ENCODE measurements around the gene PLAA. TPM values are rescaled to one million over a fixed set of nuclear protein-coding genes. Genes with fewer than 3 reads are reported as not detected.

PLAA gene
- total RNA-seq, 1 experiment from 2014 or later: 13.3 TPM

GRCh38 chr9:26954050-26954508, 7.0 kb upstream of the PLAA start:
- no peaks in the 10 kb centered on the region for H3K9me3 ChIP-seq (ENCODE audit: control insufficient read depth, insufficient read depth, low read depth, low read length)
- ChIA-PET CTCF (no interaction called here), POLR2A (no interaction called here)
- TF ChIP-seq CTCF (IDR thresholded peaks at IDR 0.05): no peak
- TF ChIP-seq POLR2AphosphoS5 (IDR thresholded peaks at IDR 0.05; ENCODE audit: low read depth, low read length): no peak
- no peak for TF ChIP-seq SIN3A (IDR thresholded peaks at IDR 0.05; ENCODE audit: borderline replicate concordance, insufficient read depth, low read depth, low read length)
- no peak for TF ChIP-seq REST (IDR thresholded peaks at IDR 0.05; ENCODE audit: insufficient read depth in 1 of 2, low read depth in 2 of 2, low read length in 1 of 2)
- no peak for TF ChIP-seq TCF7L2 (IDR thresholded peaks at IDR 0.05; ENCODE audit: low read depth, low read length)
- DNase-seq (ENCODE audit: low read depth, low spot score) (no peak), ATAC-seq (no peak)
- H3K4me1 ChIP-seq (ENCODE audit: control insufficient read depth, insufficient read depth, low read length): no peaks in the 10 kb centered on the region
- H3K4me3 ChIP-seq (ENCODE audit: low read depth in 2 of 2, low read length in 2 of 2): no peak overlapping the region
- H3K36me3 ChIP-seq (ENCODE audit: control insufficient read depth, insufficient read depth, low read length): no peaks in the 10 kb centered on the region
- no TSS peak for BruUV-seq (replicated peaks)
- no peak overlapping the region for H3K27ac ChIP-seq (ENCODE audit: low read length)
- in situ Hi-C loops (cut with HindIII; ENCODE audit: low pct_unique_long_range_greater_than_20kb, low sequenced_read_pairs): no loop called here
- intact Hi-C loops (cut with micrococcal nuclease; ENCODE audit: unreplicated experiment): no loop called here
- H3K27me3 ChIP-seq (ENCODE audit: control insufficient read depth, insufficient read depth, low read length): no peaks in the 10 kb centered on the region

GRCh38 chr9:26951794-26952193, 4.8 kb upstream of the PLAA start:
- ChIA-PET CTCF (no interaction called here), POLR2A (no interaction called here)
- TF ChIP-seq POLR2AphosphoS5 (IDR thresholded peaks at IDR 0.05; ENCODE audit: low read depth, low read length): no peak
- TF ChIP-seq REST (IDR thresholded peaks at IDR 0.05; ENCODE audit: insufficient read depth in 1 of 2, low read depth in 2 of 2, low read length in 1 of 2): no peak
- TF ChIP-seq SIN3A (IDR thresholded peaks at IDR 0.05; ENCODE audit: borderline replicate concordance, insufficient read depth, low read depth, low read length): no peak
- intact Hi-C loops (cut with micrococcal nuclease; ENCODE audit: unreplicated experiment): no loop called here
- Histone ChIP-seq H3K4me1 (ENCODE audit: control insufficient read depth, insufficient read depth, low read length) (no peaks in the 10 kb centered on the region), H3K36me3 (ENCODE audit: control insufficient read depth, insufficient read depth, low read length) (no peaks in the 10 kb centered on the region; the same call in 1 of the 2 replicates), H3K27me3 (ENCODE audit: control insufficient read depth, insufficient read depth, low read length) (no peaks in the 10 kb centered on the region), H3K27ac (ENCODE audit: low read length) (no peak overlapping the region), H3K4me3 (ENCODE audit: low read depth in 2 of 2, low read length in 2 of 2) (no peak overlapping the region), H3K9me3 (ENCODE audit: control insufficient read depth, insufficient read depth, low read depth, low read length) (no peaks in the 10 kb centered on the region)
- no peak for DNase-seq (ENCODE audit: low read depth, low spot score)
- in situ Hi-C loops (cut with HindIII; ENCODE audit: low pct_unique_long_range_greater_than_20kb, low sequenced_read_pairs): no loop called here
- no peak for ATAC-seq
- no TSS peak for BruUV-seq (replicated peaks)

Data from Panc1 (cell line).